ENCODE measurements around the gene EIF4G3.

DNA sequence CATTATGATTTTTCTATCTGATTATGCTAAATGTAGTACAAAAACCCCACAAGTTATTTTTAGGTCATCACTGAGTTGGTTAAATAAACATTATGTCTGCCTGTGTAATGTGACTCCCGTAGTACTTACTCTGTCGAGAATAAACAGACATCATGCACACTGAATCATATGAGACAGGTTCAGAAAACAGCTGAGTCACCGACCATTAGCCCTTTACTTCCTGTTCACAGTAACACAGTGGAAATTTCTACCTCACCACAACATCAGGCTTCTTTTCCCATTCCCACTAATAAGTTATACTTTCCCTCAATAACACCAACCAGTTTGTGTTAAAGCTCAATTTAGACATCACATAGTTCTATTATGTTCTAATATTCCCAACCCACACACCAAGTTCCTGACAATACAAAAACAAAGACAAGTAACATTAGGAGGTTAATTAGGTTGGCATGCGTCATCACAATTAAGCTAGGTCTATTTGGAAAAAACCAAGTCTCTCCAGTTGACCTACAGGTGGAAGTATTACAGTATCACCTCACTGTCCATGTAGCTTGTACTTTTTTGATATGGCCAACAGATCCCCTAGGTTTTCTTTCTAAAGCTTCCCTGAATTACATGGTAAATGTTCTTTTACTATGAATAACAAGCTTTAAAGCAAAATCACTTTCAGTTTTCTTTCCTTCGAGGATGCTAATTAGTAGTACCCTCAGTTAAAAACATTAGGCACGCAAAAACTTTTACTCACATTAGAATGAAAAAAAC, 154.2 kb downstream of the EIF4G3 start:
- no peak for TF ChIP-seq EZH2phosphoT487 (IDR thresholded peaks at IDR 0.05; ENCODE audit: borderline replicate concordance, low read length)
- TF ChIP-seq, protein P1, sequence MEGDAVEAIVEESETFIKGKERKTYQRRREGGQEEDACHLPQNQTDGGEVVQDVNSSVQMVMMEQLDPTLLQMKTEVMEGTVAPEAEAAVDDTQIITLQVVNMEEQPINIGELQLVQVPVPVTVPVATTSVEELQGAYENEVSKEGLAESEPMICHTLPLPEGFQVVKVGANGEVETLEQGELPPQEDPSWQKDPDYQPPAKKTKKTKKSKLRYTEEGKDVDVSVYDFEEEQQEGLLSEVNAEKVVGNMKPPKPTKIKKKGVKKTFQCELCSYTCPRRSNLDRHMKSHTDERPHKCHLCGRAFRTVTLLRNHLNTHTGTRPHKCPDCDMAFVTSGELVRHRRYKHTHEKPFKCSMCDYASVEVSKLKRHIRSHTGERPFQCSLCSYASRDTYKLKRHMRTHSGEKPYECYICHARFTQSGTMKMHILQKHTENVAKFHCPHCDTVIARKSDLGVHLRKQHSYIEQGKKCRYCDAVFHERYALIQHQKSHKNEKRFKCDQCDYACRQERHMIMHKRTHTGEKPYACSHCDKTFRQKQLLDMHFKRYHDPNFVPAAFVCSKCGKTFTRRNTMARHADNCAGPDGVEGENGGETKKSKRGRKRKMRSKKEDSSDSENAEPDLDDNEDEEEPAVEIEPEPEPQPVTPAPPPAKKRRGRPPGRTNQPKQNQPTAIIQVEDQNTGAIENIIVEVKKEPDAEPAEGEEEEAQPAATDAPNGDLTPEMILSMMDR (IDR thresholded peaks at IDR 0.05; ENCODE audit: low read depth, low read length, poor library complexity, severe bottlenecking) = no peak
